ENCODE data around the gene CHRNE.
"Not testable (repeated sequence)": the region's sequence is repeated elsewhere in the genome, so short reads cannot be mapped to it uniquely, and the experiment has no call there.

Gene CHRNE

DNA sequence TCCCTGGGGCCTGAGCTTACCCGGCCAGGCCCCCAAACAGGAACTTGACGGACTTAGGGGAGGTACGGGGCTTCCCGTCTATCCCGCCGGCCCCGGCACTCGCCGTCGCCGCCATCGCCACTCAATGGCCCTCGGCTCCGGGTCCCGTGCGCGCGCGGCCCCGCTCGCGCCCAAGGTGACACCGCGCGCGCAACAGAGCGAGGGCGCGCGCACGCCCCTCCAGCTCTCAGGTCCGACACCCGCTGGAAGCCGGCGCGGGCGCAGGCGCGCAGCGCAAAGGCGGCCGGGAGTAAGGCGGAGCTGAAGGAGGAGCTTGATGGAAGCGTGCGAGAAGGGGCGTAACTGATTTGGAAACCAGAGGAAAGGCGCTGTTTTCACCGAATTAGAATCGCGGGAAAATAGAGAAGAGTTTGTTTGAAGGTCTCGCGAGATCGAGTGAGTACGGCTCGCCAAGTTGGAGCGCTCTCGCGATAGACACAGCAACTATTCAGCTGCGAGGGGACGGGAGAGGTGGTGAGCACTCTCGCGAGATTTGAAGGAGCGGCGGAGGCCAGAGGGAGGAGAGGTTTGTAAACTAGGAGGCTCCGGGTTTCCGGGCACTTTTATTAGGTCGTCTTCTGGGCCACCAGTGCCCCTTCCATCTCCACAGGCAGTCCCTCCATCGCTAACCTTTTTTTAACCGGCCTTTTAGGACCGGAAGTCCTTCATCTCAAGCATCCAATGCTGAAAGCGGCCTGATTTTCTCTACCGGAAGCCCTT, 37.1 kb upstream of the CHRNE start, which contains the start of the genes RNF167 and SLC25A11:
RNF167 (plus strand) TSS at position 473 of the 759 bp plus-strand sequence. CDS start 642 bp downstream, outside the sequence.
SLC25A11 (minus strand) TSS at position 251 of the 759 bp plus-strand sequence; CDS start at position 115, 136 bp downstream.
- peak; percentile 99 for DNase-seq (ENCODE audit: low spot score)

DNA sequence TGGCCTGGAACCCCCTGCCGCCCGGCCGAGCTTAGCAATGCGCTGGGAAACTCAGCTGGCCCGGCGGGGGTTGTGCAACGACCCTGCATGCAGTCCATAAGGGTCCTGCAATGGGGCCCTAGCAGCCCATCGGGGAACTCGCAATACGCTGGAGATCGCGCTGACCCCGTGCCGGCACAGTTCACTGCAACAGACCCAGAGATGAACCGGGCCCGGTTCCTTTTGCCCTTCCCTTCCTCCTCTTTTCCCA, 36.6 kb upstream of the CHRNE start:
- no peak for DNase-seq (ENCODE audit: low spot score)

DNA sequence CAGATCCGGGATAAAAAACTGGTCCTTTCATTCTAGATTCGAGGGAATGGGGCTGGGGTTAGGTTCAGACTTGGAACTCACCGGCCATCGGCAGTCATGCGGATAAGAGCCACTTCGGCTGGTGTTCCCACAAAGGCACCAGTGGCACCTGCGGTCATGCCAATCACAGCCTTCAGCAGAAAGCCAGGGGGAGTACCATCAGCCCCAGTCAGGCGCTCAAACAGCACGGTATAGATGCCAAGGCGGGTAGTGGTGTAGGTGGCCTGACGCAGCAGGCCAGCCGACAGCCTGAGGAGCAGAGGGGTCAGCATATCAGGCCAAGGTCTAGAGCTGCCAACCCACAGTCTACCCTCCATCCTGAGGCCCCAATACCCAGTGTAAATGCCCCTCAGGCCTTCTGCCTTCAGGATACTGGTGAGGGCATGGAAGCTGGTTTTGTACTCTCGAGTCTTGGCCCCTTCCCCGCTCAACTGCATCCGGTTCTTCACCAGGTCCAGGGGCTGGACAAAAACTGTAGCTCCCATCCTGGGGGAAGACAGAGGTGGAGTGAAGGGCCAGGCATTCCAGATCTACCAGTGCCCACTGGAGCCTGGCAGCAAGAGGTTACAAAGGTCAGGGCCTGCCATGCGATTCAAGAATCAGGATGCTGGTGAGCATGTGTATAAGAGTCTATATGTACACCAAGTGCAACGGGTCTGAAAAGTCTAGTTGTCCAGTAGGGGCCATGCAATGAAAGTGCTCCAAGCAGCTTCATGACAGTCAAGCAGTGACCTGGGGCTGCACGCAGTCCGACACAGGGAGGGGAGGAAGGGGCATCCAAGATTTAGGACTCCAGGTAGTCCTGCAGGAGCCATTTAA, 36.0 kb upstream of the CHRNE start:
- no peak for DNase-seq (ENCODE audit: low spot score)

DNA sequence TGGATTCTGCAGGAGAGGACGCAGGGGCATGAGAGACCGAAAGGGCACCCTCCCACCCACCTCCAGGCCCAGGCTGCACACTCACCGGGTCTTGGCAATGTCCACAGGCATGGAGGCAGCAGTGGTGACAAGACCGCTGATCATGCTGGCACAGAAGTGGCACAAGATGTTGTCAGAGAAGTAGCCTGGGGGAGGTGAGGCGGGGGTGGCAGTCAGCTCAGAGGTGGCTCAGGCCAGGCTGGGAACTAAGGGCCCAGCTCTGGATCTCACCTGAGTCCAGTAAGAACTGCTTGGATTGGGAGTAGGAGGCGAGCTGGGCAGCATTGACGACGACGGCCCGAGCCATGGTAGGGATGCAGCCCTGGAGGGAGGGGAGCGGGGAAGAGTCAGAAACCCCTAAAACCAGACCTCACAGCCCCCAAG, 35.2 kb upstream of the CHRNE start:
- no peak for DNase-seq (ENCODE audit: low spot score)

DNA sequence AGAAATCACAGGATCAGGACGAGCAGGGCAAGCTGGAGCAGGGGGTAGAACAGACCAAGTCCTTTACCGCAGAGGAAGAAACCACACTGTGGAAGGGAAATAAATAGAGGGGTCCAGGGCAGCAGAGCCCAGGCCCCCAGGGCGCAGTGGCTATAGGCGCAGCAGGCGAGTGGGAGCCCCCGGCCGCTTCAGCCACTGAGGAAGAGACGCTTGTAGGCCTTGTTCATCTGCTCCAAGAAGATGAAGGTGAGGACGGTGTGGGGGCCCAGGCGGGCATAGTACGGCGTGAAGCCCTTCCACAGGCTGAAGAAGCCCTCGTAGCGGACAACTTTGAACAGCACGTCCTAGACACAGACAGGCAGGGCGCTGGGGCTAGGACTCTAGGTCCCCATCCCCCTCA, 34.7 kb upstream of the CHRNE start:
- no peak for DNase-seq (ENCODE audit: low spot score)

DNA sequence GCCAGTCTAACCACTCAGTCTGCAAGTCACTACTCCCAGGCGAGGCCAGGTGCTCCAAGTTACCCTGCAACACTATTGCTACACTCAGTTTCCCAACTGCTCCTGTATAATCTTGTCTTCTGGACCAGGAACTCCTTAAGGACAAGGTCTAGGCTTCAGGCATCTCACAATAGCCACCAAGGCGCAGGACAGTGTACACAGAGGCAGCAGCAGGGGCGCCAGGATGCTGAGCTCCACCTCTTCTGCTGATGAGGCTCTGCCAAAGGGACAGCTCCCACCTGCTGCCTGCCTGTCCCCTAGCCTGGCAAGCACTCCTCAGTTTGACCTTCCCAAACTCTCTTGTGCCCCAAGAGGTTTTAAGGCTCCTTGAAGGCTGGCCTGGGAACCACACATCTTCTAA, 33.5 kb upstream of the CHRNE start:
- no peak for DNase-seq (ENCODE audit: low spot score)

DNA sequence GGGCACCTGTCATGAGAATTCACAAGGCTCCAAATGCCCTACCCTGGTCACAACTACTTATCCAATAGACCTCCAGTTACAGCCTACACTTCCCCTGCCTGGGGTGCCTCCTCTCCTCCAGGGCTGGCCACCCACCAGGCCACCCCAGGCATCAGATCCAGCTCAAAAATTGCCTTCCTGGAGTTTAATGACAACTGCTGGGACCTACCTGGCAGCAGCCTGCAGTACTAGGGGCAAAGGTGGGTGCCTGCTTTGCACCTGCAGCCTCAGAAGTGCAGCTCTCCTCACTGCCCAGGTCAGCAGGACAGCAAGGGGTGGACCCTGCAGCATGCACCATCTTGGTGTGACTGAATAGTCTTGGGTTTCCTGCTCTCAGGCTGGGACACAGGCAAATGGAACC, 32.8 kb upstream of the CHRNE start:
- no peak for DNase-seq (ENCODE audit: low spot score)

DNA sequence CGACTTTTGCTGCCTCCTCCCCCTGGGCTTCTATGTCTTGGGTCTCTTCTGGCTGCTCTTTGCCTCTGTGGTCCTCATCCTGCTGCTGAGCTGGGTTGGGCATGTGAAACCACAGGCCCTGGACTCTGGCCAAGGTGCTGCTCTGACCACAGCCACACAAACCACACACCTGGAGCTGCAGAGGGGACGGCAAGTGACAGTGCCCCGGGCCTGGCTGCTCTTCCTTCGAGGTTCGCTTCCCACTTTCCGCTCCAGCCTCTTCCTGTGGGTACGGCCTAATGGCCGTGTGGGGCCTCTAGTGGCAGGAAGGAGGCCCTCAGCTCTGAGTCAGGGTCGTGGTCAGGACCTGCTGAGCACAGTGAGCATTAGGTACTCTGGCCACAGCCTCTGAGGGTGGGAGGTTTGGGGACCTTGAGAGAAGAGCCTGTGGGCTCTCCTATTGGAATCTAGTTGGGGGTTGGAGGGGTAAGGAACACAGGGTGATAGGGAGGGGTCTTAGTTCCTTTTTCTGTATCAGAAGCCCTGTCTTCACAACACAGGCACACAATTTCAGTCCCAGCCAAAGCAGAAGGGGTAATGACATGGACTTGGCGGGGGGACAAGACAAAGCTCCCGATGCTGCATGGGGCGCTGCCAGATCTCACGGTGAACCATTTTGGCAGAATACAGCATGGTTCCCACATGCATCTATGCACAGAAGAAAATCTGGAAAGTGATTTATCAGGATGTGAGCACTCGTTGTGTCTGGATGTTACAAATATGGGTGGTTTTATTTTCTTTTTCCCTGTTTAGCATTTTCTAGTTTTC, 31.5 kb upstream of the CHRNE start:
- no peak for DNase-seq (ENCODE audit: low spot score)

DNA sequence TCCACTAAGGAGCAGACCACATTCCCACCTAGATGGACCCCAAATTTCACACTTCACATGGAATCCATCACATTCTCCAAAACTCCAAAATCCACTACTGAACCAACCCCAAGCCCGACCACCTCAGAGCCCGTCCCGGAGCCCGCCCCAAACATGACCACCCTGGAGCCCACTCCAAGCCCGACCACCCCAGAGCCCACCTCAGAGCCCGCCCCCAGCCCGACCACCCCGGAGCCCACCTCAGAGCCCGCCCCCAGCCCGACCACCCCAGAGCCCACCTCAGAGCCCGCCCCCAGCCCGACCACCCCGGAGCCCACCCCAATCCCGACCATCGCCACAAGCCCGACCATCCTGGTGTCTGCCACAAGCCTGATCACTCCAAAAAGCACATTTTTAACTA, 30.7 kb upstream of the CHRNE start:
- DNase-seq (ENCODE audit: low spot score): no peak

DNA sequence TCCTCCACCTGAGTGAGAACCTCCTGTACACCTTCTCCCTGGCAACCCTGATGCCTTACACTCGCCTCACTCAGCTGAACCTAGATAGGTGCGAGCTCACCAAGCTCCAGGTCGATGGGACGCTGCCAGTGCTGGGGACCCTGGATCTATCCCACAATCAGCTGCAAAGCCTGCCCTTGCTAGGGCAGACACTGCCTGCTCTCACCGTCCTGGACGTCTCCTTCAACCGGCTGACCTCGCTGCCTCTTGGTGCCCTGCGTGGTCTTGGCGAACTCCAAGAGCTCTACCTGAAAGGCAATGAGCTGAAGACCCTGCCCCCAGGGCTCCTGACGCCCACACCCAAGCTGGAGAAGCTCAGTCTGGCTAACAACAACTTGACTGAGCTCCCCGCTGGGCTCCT, 29.9 kb upstream of the CHRNE start:
- no peak for DNase-seq (ENCODE audit: low spot score)

DNA sequence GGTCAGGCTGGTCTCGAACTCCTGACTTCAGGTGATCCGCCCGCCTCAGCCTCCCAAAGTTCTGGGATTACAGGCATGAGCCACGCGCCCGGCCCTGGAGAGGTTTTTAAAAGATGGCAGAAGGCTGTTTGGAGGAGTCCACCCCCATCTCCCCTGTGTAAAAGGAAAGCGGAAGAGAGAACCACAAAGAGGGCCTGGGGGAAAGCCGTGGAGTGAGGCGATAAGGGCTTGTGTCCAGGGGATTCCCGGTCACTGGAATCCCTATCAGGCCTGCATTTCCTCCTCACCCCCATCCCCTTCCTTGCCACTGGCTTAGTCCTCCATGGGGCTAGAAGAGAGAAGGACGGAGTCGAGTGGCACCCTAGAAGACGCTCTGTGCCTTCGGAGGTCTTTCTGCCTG, 29.1 kb upstream of the CHRNE start, which contains the start of gene GP1BA:
GP1BA (plus strand) TSS at position 315 of the 400 bp plus-strand sequence. CDS start 328 bp downstream, outside the sequence.
- DNase-seq (ENCODE audit: low spot score): no peak

DNA sequence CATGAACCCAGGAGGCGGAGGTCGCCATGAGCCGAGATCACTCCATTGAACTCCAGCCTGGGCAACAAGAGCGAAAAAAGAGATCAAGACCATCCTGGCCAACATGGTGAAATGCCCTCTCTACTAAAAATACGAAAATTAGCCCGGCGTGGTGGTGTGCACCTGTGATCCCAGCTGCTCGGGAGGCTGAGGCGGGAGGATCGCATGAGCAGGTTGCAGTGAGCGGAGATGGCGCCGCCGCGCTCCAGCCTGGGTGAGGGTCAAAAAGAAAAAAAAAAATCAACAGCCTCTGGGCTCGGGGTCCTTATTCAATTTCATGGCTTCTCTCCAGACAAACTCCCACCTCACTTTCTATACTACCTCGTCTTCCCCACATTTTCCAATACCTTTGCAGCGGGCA, 26.0 kb upstream of the CHRNE start:
- no peak for DNase-seq (ENCODE audit: low spot score)

DNA sequence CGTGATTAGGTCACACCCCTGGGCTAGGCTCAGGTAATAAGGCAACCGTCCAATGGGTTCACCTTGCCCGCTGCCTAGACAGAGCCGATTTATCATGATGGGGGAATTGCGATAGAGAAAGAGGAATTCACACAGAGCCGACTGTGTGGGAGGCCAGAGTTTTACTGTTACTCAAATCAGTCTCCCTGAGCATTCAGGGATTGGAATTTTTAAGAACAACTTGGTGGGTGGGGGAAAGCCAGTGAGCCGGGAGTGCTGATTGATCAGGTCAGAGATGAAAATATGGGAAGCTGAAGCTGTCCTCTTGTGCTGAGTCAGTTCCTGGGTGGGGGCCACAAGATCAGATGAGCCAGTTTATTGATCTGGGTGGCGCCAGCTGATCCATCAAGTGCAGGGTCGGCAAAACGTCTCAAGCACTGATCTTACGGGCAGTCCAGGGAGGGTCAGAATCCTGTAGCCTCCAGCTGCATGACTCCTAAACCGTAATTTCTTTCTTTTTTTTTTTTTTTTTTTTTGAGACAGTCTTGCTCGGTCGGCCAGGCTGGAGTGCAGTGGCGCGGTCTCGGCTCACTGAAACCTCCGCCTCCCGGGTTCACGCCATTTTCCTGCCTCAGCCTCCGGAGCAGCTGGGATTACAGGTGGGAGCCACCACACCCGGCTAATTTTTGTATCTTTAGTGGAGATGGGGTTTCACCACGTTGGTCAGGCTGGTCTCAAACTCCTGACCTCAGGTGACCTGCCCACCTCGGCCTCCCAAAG, 23.9 kb upstream of the CHRNE start:
- not testable (repeated sequence) for DNase-seq (ENCODE audit: low spot score)

DNA sequence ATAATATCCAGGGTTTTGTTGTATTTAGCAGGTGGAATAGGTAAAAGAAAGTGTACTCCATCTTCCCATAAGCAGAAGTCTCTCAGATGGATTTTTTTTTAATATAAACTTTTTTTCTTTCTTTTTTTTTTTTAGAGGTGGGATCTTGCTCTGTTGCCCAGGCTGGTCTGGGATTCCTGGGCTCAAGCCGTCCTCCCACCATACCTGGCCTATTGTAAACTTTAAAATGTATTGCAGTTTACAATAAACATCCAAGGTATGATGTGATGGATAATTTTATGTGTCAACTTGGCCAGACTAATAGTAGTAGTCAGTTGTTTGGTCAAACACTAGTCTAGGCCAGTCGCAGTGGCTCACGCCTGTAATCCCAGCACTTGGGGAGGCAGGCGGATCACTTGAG, 18.4 kb upstream of the CHRNE start:
- no peak for DNase-seq (ENCODE audit: low spot score)

DNA sequence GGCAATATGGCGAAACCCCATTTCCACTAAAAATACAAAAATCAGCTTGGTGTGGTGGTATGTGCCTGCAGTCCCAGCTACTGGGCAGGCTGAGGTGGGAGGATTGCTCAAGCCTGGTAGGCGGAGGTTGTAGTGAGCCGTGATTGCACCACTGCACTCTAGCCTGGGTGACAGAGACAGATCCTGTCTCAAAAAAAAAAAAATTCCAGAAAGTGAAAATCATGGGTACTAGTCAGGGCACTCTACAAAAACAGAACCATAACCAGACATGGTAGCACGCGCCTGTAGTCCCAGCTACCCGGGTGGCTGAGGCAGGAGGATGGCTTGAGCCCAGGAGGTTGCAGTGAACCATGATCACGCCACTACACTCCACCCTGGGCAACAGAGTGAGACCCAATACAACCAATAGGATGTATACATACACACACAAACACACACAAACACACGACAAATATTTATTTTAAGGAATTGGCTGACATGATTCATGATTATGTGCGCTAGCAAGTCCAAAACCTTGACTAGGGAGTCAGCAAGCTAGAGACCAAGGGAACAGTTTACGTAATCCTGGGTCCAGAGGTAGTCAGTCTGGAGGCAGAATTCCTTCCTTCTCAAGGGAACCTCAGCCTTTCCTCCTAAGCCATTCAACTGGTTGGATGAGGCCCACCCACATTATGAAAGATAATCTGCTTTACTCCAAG, 17.6 kb upstream of the CHRNE start:
- no peak for DNase-seq (ENCODE audit: low spot score)

DNA sequence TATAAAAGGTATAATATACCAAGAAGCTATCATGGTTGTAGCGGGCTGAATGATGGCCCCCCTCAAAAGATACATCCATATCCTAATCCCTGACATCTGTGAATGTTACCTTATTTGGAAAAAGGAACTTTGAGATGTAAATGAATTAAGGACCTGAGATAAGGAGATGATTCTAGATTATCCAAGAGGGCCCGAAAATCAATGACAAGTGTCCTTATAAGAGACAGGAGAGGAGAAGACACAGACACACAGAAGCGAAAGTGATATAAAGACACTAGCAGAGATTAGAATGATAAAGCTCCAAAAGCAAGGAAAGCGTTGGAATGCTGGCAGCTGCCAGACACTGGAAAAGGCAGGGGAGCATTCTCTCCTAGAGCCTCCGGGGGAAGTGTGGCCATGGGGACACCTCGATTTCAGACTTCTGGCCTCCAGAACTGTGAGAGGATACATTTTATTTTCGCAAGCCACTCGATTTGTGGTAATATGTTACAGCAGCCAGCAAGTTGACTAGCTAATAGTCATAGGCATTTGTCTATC, 16.7 kb upstream of the CHRNE start:
- no peak for DNase-seq (ENCODE audit: low spot score)

DNA sequence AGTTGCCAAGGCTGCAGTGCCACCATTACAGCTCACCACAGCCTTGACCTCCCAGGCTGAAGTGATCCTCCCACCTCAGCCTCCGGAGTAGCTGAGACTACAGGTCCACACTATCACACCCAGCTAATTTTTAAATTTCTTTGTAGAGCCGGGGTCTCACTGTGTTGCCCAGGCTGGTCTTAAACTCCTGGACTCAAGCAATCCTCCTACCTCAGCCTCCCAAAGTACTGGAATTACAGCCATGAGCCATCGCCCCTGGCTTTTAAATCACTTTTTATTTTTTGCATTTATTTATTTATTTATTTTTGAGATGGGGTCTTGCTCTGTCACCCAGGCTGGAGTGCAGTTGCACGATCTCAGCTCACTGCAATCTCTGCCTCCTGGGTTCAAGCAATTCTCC, 11.7 kb upstream of the CHRNE start:
- DNase-seq (ENCODE audit: low spot score): not testable (repeated sequence)

DNA sequence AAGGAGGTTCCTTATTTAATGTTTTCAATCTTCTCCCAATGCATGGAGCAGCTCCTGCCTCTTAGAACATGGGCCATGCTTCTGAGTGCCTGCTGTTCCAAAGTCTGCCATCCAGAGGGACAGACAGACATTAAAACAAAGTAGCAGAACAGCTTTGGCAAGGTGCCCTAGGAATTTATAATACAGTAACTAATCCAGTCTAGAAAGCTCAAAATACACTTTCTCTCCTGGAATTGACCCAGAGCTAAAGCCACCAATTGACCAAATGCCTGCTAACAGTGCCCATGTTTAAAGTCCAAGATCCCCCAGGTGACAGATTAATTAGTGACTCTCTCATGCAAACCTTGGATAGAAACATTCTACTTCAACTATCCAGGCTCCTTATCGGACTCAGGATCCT, 11.1 kb upstream of the CHRNE start:
- DNase-seq (ENCODE audit: low spot score): no peak

DNA sequence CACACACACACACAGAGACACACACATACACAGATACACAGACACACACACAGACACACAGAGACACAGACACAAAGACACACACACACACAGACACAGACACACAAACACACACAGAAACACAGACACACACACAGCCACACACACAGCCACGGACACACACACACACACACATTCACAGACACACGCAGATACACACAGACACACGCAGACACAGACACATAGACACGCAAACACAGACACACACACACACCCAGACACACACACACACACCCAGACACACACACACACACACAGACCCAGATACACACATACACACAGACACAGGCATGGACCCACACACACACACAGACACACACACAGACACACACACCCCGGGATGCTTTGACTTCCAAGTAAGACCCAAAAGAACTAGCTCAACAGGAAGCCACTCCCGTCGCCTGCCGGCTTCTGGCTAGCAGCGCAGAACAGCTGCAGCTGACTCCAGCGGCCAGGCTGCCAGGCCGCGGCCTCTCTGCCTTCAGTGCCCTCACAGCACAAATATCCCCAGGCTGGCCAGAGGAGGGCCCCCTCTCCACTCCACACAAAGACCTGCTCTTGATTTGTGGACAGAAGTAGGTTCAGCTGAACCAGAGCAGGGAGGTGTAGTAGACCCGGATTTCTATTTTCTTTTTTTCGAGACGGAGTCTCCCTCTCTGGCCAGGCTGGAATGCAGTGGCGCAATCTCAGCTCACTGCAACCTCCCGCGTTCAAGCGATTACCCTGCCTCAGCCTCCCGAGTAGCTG, 6.0 kb upstream of the CHRNE start:
- DNase-seq (ENCODE audit: low spot score): peak; percentile 93

DNA sequence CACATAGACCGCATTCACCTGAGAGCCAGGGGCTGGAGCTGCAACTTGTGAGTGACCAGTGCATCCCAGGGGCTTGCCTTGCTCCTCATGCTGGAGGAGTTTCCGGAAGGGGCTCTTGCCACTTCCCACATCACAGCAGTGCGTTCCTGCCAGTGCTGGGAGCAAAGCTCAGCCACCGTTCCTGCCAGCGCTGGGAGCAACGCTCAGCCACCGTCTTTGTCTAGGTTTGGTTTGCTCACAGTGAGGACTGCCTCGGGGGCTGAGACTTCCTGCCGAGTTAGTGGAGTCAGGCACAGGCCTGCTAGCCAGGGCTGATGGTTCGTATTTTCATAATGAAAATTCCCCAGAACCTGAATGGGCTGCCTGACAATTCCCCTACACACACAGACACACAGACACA, 5.4 kb upstream of the CHRNE start:
- DNase-seq (ENCODE audit: low spot score): no peak

All from Ammon's horn (tissue), 1 donor.